ENCODE data around the gene EBP. TPM values are rescaled to one million over a fixed set of nuclear protein-coding genes. Genes with fewer than 3 reads are reported as not detected.
A peak's percentile ranks its signal among the peaks of the same experiment; 100 is the strongest.

Gene EBP
- total and polyA plus RNA-seq, 4 donors, result 41.5 to 254 (median 158) TPM

DNA sequence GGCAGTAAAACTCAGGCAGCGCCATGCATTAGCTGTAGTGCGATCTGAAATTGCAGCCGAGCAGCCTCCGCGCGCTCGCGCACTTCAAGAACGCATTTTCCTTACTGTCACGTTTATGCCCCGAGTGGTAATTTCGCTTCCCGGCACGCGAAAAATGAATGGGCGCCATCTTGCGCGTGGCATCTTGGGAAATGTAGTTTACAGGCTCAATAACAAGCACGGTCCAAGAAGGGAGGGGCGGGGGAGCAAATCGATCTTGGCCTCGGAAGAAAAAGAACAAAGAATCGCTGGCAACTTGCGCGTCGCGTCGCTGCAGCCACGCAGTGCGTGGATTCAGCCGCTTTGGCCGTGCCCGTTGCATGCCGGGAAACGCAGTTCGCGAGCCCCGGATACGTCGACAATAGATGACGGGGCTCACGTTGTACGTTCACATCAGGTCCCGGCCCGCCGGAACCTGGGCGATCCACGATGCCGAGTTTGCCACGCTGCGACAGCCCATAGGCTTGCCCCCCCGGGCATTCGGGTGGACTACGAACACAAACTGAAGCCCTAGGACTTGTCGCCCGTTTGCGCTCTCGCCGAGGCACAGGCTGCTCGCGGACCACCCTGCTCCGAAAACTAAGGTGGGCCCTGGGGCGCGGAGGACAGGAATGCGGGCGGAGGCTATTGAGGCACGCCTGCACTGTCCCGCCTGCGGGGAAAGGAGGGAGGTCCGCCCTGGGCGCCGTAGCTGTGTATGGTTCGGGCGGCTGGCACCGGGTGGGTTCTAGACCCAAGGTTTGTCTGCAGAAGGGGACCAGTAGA, 45.6 kb upstream of the EBP start, which contains the start of gene FTSJ1:
Gene FTSJ1 (plus strand): TSS at position 426 of the 804 bp plus-strand sequence. CDS start 1,849 bp downstream, outside the sequence.
- peak within 1 kb of the TSS; percentile 60 to 78 for H3K9ac ChIP-seq (ENCODE audit: insufficient read depth in 1 of 2, low read length in 2 of 2)
- peaks cover 0 to 7% (median 2%) of the 10 kb centered on the region in 4 donors for H3K9me3 ChIP-seq (ENCODE audit: control insufficient read depth in 4 of 4, insufficient read depth in 3 of 4, low read length in 3 of 4)
- TF ChIP-seq, protein P1, sequence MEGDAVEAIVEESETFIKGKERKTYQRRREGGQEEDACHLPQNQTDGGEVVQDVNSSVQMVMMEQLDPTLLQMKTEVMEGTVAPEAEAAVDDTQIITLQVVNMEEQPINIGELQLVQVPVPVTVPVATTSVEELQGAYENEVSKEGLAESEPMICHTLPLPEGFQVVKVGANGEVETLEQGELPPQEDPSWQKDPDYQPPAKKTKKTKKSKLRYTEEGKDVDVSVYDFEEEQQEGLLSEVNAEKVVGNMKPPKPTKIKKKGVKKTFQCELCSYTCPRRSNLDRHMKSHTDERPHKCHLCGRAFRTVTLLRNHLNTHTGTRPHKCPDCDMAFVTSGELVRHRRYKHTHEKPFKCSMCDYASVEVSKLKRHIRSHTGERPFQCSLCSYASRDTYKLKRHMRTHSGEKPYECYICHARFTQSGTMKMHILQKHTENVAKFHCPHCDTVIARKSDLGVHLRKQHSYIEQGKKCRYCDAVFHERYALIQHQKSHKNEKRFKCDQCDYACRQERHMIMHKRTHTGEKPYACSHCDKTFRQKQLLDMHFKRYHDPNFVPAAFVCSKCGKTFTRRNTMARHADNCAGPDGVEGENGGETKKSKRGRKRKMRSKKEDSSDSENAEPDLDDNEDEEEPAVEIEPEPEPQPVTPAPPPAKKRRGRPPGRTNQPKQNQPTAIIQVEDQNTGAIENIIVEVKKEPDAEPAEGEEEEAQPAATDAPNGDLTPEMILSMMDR (IDR thresholded peaks at IDR 0.05; ENCODE audit: control extremely low read depth, extremely low read depth), result no peak
- peak within 1 kb of the TSS; percentile 68 for H3K4me3 ChIP-seq
- H3K27ac ChIP-seq (ENCODE audit: low read depth in 1 of 2, low read length in 1 of 2), result peak within 1 kb of the TSS; percentile 43 to 85
- peaks cover 0 to 5% (median 0%) of the 10 kb centered on the region in 5 donors for H3K4me1 ChIP-seq (ENCODE audit: control insufficient read depth in 5 of 5, insufficient read depth in 5 of 5, low read length in 5 of 5)
- ATAC-seq (ENCODE audit: insufficient read depth, low FRiP score) (peak; percentile 95), DNase-seq (peak; percentile 91 to 95 (median 91))
- WGBS, 2 donors, result 0 to 38% methylated on average over 64 to 75 of the region's 75 CpGs
- peaks cover 0 to 5% (median 0%) of the 10 kb centered on the region in 4 donors for H3K36me3 ChIP-seq (ENCODE audit: control insufficient read depth in 4 of 4, insufficient read depth in 4 of 4, low read length in 4 of 4)
- no peaks in the 10 kb centered on the region for H3K27me3 ChIP-seq (ENCODE audit: control insufficient read depth in 3 of 3, insufficient read depth in 3 of 3, low read length in 2 of 3)

DNA sequence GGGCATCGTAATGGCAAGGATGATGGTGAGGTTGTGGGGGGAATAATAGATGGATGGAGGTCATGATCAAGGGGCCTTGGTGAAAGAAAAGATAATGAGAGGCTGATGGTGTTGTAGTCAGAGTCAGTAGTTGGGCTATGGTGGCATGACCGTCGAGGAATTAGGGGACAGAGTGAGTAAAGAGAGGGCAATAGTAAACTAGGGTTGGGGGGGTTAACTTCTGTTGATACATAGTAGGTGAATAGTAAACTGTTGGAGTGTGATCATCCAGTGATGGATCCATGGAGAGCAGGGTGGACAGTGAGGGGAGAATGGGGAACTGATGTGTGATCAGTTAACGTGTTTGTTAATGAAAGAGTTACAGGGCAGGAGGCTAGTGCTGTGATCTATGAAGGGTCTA, 44.7 kb upstream of the EBP start:
- TF ChIP-seq, protein P1 (IDR thresholded peaks at IDR 0.05; ENCODE audit: control extremely low read depth, extremely low read depth), result no peak

DNA sequence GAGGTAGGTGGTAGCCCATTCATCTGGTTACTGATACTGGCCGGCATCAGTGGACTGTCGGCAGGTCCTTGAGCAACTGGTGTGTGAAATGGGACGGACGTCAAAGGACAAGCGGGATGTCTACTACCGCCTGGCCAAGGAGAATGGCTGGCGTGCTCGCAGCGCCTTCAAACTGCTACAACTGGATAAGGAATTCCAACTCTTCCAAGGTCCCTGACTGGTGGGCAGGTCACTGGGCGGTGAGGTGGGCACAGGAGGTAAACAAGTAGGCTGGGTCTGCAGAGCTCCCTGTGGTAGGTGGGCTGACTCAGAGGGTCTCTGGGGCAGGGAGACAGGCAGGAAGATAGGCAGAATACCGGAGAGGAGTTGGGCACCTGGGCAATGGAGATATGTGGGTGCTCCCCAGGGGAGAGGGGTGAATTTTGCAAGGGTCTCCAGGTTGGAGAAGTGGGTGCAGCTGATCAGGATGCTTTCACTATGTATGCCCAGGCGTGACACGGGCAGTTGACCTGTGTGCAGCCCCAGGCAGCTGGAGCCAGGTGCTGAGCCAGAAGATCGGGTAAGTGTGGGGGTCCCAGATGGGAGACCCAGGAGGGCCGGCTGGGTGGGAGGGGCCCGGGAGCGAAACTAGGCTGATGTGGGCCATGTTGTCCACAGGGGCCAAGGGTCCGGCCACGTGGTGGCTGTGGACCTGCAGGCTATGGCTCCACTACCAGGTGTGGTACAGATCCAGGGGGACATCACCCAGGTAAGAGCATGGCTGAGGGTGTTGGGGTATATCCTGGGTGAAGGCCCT, 43.5 kb upstream of the EBP start:
- ATAC-seq (ENCODE audit: insufficient read depth, low FRiP score), result no peak
- WGBS, 2 donors, result 92 to 97% methylated on average over 15 to 19 of the region's 19 CpGs
- DNase-seq, result no peak
- Histone ChIP-seq H3K4me3 (no peak overlapping the region), H3K9me3 (ENCODE audit: control insufficient read depth in 4 of 4, insufficient read depth in 3 of 4, low read length in 3 of 4) (peaks cover 0 to 9% (median 2%) of the 10 kb centered on the region in 4 donors), H3K4me1 (ENCODE audit: control insufficient read depth in 5 of 5, insufficient read depth in 5 of 5, low read length in 5 of 5) (peaks cover 0 to 5% (median 0%) of the 10 kb centered on the region in 5 donors), H3K27ac (ENCODE audit: low read depth in 1 of 2, low read length in 1 of 2) (no peak overlapping the region), H3K27me3 (ENCODE audit: control insufficient read depth in 3 of 3, insufficient read depth in 3 of 3, low read length in 2 of 3) (no peaks in the 10 kb centered on the region), H3K36me3 (ENCODE audit: control insufficient read depth in 4 of 4, insufficient read depth in 4 of 4, low read length in 4 of 4) (peaks cover 0 to 19% (median 4%) of the 10 kb centered on the region in 4 donors), H3K9ac (ENCODE audit: insufficient read depth in 1 of 2, low read length in 2 of 2) (no peak overlapping the region)
- TF ChIP-seq, protein P1 (IDR thresholded peaks at IDR 0.05; ENCODE audit: control extremely low read depth, extremely low read depth), result no peak

More for the DNA sequence above, 44.7 kb upstream of the EBP start:
- DNase-seq (no peak), ATAC-seq (ENCODE audit: insufficient read depth, low FRiP score) (no peak)
- H3K4me3 ChIP-seq, result no peak overlapping the region
- H3K27me3 ChIP-seq (ENCODE audit: control insufficient read depth in 3 of 3, insufficient read depth in 3 of 3, low read length in 2 of 3), result no peaks in the 10 kb centered on the region
- peak overlapping the region in 1 of 2 donors; percentile 78 for H3K9ac ChIP-seq (ENCODE audit: insufficient read depth in 1 of 2, low read length in 2 of 2)
- WGBS, 2 donors, result 57 to 73% methylated on average over 4 of the region's 4 CpGs
- H3K36me3 ChIP-seq (ENCODE audit: control insufficient read depth in 4 of 4, insufficient read depth in 4 of 4, low read length in 4 of 4), result peaks cover 0 to 15% (median 3%) of the 10 kb centered on the region in 4 donors
- H3K4me1 ChIP-seq (ENCODE audit: control insufficient read depth in 5 of 5, insufficient read depth in 5 of 5, low read length in 5 of 5), result peaks cover 0 to 5% (median 0%) of the 10 kb centered on the region in 5 donors
- H3K27ac ChIP-seq (ENCODE audit: low read depth in 1 of 2, low read length in 1 of 2), result no peak overlapping the region
- H3K9me3 ChIP-seq (ENCODE audit: control insufficient read depth in 4 of 4, insufficient read depth in 3 of 4, low read length in 3 of 4), result peaks cover 0 to 7% (median 2%) of the 10 kb centered on the region in 4 donors
